CD4-positive, alpha-beta T cell (primary cell): ENCODE data around the gene DARS1. TPM values are rescaled to one million over a fixed set of nuclear protein-coding genes. Genes with fewer than 3 reads are reported as not detected.

ENCODE experiments used
- ATAC-seq: fragments of 200-7000 bp; cut with Tn5 transposase; one replicate; pipeline ENCODE4 v1.10.0; 2022; ENCODE audit warnings: mild to moderate bottlenecking; ENCODE audit not compliant: poor library complexity
- CTCF ChIA-PET: fragments of 350-600 bp; sonication (Branson Sonifier 250); formaldehyde crosslinking; loops from one replicate; lab custom pipeline; 2021; ENCODE audit warnings: antibody characterized with exemption, inconsistent platforms; lab: Charles Lee
- POLR2A ChIA-PET: fragments of 350-600 bp; sonication (Branson Sonifier 250); formaldehyde crosslinking; loops from one replicate; lab custom pipeline; 2021; ENCODE audit warnings: antibody characterized with exemption, inconsistent platforms; lab: Charles Lee
- DNase-seq, 14 experiments: peaks; one replicate each; pipeline ENCODE4 v3.0.0-alpha.2; 2013 to 2020; ENCODE audit warnings: mixed read lengths in 2 of 14
- H3K27ac ChIP-seq, 2 donors: one replicate each; pipeline versions ENCODE4 v1.5.1 to v1.7.0; 2013; ENCODE audit warnings: low read length in 2 of 2, low read depth in 1 of 2, mild to moderate bottlenecking in 1 of 2
- H3K27me3 ChIP-seq, 2 experiments: 1 replicate in 1 of 2; 2 replicates in 1 of 2; pipeline versions ENCODE4 v1.6.1 to v1.7.0; 2013; ENCODE audit warnings: low read length in 2 of 2, control low read depth in 1 of 2, mild to moderate bottlenecking in 1 of 2, moderate library complexity in 1 of 2; ENCODE audit not compliant: insufficient read depth in 2 of 2, control insufficient read depth in 1 of 2
- H3K36me3 ChIP-seq: one replicate; pipeline ENCODE4 v1.6.1; 2013; ENCODE audit warnings: low read length, control low read depth; ENCODE audit not compliant: insufficient read depth
- H3K4me1 ChIP-seq: one replicate; pipeline ENCODE4 v1.6.1; 2013; ENCODE audit warnings: low read length, control low read depth; ENCODE audit not compliant: insufficient read depth
- H3K4me3 ChIP-seq: one replicate; pipeline ENCODE4 v1.5.1; 2013; ENCODE audit warnings: mild to moderate bottlenecking, low read length, moderate library complexity
- H3K9me3 ChIP-seq, 2 experiments: 1 replicate in 1 of 2; 2 replicates in 1 of 2; pipeline versions ENCODE4 v1.6.1 to v1.7.0; 2013; ENCODE audit warnings: low read length in 2 of 2, mild to moderate bottlenecking in 2 of 2, control low read depth in 1 of 2, moderate library complexity in 1 of 2; ENCODE audit not compliant: control insufficient read depth in 1 of 2, insufficient read depth in 1 of 2
- H3K27ac Mint-ChIP-seq: one replicate; pipeline ENCODE4 v1.8.0; 2020; ENCODE audit warnings: mixed read lengths
- H3K27me3 Mint-ChIP-seq: one replicate; pipeline ENCODE4 v1.8.0; 2021; ENCODE audit warnings: mixed read lengths
- H3K36me3 Mint-ChIP-seq: one replicate; pipeline ENCODE4 v1.8.0; 2021; ENCODE audit warnings: low read depth, mixed read lengths
- H3K4me1 Mint-ChIP-seq: one replicate; pipeline ENCODE4 v1.8.0; 2021; ENCODE audit warnings: low read depth, mixed read lengths
- H3K4me3 Mint-ChIP-seq: one replicate; pipeline ENCODE4 v1.8.0; 2020; ENCODE audit warnings: mild to moderate bottlenecking, mixed read lengths
- H3K9me3 Mint-ChIP-seq: one replicate; pipeline ENCODE4 v1.8.0; 2020; ENCODE audit warnings: mixed read lengths
- intact Hi-C, 2 experiments: fragments of 100-400 bp; cut with DNase I in 1 of 2; cut with micrococcal nuclease in 1 of 2; formaldehyde crosslinking; loops; one replicate each; pipeline versions ENCODE4 v1.15.1 to v1.9.0; 2023 to 2025; cut with DNase I, micrococcal nuclease
- total RNA-seq, 174 experiments: library from RNA in 2 of 174; stranded (reverse) in 2 of 174; gene quantifications; one replicate each; pipeline ENCODE4 v1.2.3 and lab custom pipeline; 2021 to 2026
- TF ChIP-seq, protein P1 (sequence below): fragments of 200-600 bp; IDR thresholded peaks from one replicate; pipeline ENCODE4 v1.8.0; 2022; ENCODE audit warnings: antibody characterized with exemption, mild to moderate bottlenecking

Gene DARS1
- total RNA-seq, 2 experiments from 2014 or later = 38.2 to 41.7 TPM

DNA sequence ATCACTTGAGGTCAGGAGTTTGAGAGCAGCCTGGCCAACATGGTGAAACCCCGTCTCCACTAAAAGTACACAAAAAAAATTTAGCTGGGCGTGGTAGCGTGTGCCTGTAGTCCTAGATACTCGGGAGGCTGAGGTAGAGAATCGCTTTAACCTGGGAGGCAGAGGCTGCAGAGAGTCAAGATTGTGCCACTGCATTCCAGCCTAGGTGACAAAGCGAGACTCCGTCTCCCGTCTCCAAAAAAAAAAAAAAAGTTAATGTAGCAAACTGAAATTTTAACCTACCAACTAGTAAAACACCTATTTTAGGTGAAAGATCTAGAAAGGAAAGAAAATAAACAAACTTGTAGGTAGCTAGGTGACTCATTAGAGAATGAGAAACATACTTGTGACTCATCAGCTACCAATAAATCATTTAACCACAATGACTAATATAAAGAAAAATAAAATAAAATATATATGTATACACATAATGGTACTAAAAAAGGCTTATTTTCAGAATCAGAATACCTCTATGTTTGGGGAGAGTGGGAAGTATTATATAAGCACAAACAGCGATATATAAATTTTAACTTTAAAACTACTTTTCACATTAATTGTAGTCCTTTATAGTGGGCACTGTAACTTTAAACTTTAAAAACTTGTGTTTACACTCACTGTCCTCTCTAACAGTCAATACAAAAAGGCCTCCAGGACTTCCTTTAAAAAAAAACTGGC lies 36.6 kb downstream of the DARS1 start:
- intact Hi-C loops = no loop called here
- CTCF ChIA-PET = interaction anchor here (0.6 to 1.4 kb wide), 4 partner anchors 17 to 290 kb away, joined by 3 to 5 read pairs (median 4); no protein-coding TSS in a partner anchor
- Mint-ChIP-seq H3K4me1 (peaks cover 69% of the 10 kb centered on the region), H3K9me3 (no peaks in the 10 kb centered on the region), H3K27me3 (no peaks in the 10 kb centered on the region), H3K36me3 (peaks cover 64% of the 10 kb centered on the region), H3K27ac (peak overlapping the region; percentile 85), H3K4me3 (peak overlapping the region; percentile 54)
- TF ChIP-seq, protein P1, sequence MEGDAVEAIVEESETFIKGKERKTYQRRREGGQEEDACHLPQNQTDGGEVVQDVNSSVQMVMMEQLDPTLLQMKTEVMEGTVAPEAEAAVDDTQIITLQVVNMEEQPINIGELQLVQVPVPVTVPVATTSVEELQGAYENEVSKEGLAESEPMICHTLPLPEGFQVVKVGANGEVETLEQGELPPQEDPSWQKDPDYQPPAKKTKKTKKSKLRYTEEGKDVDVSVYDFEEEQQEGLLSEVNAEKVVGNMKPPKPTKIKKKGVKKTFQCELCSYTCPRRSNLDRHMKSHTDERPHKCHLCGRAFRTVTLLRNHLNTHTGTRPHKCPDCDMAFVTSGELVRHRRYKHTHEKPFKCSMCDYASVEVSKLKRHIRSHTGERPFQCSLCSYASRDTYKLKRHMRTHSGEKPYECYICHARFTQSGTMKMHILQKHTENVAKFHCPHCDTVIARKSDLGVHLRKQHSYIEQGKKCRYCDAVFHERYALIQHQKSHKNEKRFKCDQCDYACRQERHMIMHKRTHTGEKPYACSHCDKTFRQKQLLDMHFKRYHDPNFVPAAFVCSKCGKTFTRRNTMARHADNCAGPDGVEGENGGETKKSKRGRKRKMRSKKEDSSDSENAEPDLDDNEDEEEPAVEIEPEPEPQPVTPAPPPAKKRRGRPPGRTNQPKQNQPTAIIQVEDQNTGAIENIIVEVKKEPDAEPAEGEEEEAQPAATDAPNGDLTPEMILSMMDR = no peak
- H3K36me3 ChIP-seq = no peaks in the 10 kb centered on the region
- ATAC-seq = peak; percentile 83
- peak in 12 of 14 experiments; percentile 2 to 66 (median 15) for DNase-seq
- H3K27me3 ChIP-seq = no peaks in the 10 kb centered on the region
- peak overlapping the region; percentile 37 to 47 for H3K27ac ChIP-seq
- POLR2A ChIA-PET = interaction anchor here (0.6 kb wide), 2 partner anchors 195 to 202 kb away, joined by 3 to 4 read pairs; no protein-coding TSS in a partner anchor
- no peaks in the 10 kb centered on the region for H3K9me3 ChIP-seq
- no peak overlapping the region for H3K4me3 ChIP-seq
- H3K4me1 ChIP-seq = peaks cover 12% of the 10 kb centered on the region

DNA sequence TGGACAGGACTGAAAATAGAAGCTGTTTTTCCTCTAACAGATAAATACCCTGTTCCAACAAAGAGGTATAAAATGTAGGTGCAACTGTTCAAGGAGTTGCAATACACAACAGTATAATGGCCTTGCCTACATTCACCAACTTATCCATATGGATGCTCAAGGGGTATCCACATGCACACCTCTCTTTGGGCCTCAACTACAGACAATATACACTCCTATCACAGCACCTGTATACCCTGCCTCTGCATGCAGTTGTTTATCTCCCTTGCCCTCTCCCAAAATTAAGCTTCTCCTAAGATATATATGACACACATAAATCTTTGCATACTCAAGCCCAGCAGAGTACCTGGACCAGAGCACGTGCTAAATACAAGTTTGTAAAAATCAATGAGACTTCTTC lies 37.3 kb downstream of the DARS1 start:
- H3K36me3 ChIP-seq = peaks cover 4% of the 10 kb centered on the region
- intact Hi-C loops = no loop called here
- peak overlapping the region in 1 of 2 donors; percentile 37 for H3K27ac ChIP-seq
- peaks cover 68% of the 10 kb centered on the region for H3K36me3 Mint-ChIP-seq
- H3K27me3 ChIP-seq = no peaks in the 10 kb centered on the region
- peak overlapping the region; percentile 85 for H3K27ac Mint-ChIP-seq
- CTCF ChIA-PET = interaction anchor here (0.6 to 1.4 kb wide), 4 partner anchors 156 to 435 kb away, joined by 3 to 4 read pairs (median 3); no protein-coding TSS in a partner anchor
- no peaks in the 10 kb centered on the region for H3K9me3 ChIP-seq
- ATAC-seq (no peak), DNase-seq (no peak)
- TF ChIP-seq, protein P1 = no peak
- peaks cover 69% of the 10 kb centered on the region for H3K4me1 Mint-ChIP-seq
- no peaks in the 10 kb centered on the region for H3K27me3 Mint-ChIP-seq
- H3K9me3 Mint-ChIP-seq = no peaks in the 10 kb centered on the region
- no peak overlapping the region for H3K4me3 ChIP-seq
- POLR2A ChIA-PET = no interaction called here
- peaks cover 12% of the 10 kb centered on the region for H3K4me1 ChIP-seq
- no peak overlapping the region for H3K4me3 Mint-ChIP-seq

DNA sequence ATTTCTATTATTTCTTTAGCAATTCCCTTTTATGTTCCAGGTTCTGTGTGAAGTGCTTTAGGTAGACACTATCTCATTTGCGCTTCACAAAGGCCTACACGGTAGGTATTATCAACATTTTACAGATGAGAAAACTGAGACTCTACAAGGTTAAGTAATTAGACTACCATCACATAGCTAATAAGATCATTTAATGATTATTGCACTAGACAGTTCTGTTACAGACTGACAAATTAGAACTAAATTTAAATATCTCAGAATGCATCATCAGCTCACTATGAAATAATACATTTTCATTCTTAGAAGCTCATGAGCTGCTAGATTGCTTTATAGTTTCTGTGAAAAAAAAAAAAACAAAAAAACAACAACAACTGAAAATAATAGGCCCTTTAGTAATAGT lies 37.9 kb downstream of the DARS1 start:
- Mint-ChIP-seq H3K36me3 (peaks cover 68% of the 10 kb centered on the region), H3K9me3 (no peaks in the 10 kb centered on the region), H3K27me3 (no peaks in the 10 kb centered on the region), H3K27ac (peak overlapping the region; percentile 85), H3K4me1 (peaks cover 66% of the 10 kb centered on the region), H3K4me3 (no peak overlapping the region)
- TF ChIP-seq, protein P1 = no peak
- H3K4me1 ChIP-seq = peaks cover 12% of the 10 kb centered on the region
- no peak for DNase-seq
- H3K36me3 ChIP-seq = peaks cover 9% of the 10 kb centered on the region
- no peak for ATAC-seq
- intact Hi-C loops = no loop called here
- H3K4me3 ChIP-seq = no peak overlapping the region
- ChIA-PET CTCF (interaction anchor here (0.6 to 1.4 kb wide), 3 partner anchors 157 to 436 kb away, joined by 3 to 4 read pairs (median 3); no protein-coding TSS in a partner anchor), POLR2A (no interaction called here)
- H3K27me3 ChIP-seq = no peaks in the 10 kb centered on the region
- H3K27ac ChIP-seq = no peak overlapping the region
- no peaks in the 10 kb centered on the region for H3K9me3 ChIP-seq
